ENCODE data around the gene CHAF1A.

- TF ChIP-seq CTCF (IDR thresholded peaks at IDR 0.05) (no peak), POLR2A (IDR thresholded peaks at IDR 0.05) (no peak)
Measured at GRCh38 chr19:4370418-4371041, 31.9 kb upstream of the CHAF1A start.
